ENCODE data around the gene TMF1. TPM values are rescaled to one million over a fixed set of nuclear protein-coding genes. Genes with fewer than 3 reads are reported as not detected.

The TMF1 gene
- total RNA-seq, 1 donor from 2014 or later = 19.3 TPM

DNA sequence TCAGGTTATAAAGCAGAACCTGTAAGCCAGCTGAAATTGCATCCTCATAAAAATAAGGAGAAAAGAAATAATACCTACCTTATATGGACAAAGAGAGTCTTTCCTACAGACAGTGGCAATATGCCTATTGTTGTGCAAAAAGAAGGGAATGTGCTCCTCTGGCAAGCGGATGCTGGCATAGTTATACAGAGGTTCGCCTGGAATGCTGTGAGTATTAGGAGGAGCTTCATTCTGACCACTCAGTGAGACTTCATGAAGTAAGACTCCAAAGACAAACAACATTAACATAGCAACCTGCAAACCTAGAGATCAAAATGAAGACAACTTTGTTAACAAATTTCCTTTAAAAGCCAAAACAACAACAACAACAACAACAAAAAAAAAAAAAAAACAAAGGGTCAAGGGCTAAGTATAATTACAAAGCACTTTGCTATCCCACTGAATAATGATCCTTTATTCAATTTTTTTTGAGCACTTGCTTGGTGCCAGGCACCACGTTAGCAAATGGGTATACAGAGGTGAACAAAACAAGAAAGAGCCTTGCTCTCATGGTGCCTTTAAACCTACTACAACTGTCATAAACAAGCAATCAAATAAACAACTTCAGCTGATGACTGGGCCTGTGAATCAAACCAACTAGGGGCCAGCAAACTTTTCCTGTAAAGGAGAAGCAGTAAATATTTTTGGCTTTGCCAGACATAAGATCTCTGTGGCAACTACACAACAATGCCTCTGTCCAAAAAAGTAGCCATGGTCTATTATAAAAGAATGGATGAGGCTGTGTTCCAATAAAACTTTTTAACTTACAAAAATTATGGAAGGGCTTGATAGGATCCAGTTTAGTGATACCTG, 42.3 kb downstream of the TMF1 start:
- Histone ChIP-seq H3K4me3 (ENCODE audit: low read depth, low read length) (no peak overlapping the region), H3K36me3 (ENCODE audit: control insufficient read depth, insufficient read depth, low read length) (peaks cover 3% of the 10 kb centered on the region), H3K27me3 (ENCODE audit: control insufficient read depth, insufficient read depth, low read length) (no peaks in the 10 kb centered on the region)
- TF ChIP-seq, protein P1, sequence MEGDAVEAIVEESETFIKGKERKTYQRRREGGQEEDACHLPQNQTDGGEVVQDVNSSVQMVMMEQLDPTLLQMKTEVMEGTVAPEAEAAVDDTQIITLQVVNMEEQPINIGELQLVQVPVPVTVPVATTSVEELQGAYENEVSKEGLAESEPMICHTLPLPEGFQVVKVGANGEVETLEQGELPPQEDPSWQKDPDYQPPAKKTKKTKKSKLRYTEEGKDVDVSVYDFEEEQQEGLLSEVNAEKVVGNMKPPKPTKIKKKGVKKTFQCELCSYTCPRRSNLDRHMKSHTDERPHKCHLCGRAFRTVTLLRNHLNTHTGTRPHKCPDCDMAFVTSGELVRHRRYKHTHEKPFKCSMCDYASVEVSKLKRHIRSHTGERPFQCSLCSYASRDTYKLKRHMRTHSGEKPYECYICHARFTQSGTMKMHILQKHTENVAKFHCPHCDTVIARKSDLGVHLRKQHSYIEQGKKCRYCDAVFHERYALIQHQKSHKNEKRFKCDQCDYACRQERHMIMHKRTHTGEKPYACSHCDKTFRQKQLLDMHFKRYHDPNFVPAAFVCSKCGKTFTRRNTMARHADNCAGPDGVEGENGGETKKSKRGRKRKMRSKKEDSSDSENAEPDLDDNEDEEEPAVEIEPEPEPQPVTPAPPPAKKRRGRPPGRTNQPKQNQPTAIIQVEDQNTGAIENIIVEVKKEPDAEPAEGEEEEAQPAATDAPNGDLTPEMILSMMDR (IDR thresholded peaks at IDR 0.05; ENCODE audit: insufficient read depth, low read length, poor library complexity, severe bottlenecking) = no peak
- DNase-seq (ENCODE audit: low read depth) = no peak

DNA sequence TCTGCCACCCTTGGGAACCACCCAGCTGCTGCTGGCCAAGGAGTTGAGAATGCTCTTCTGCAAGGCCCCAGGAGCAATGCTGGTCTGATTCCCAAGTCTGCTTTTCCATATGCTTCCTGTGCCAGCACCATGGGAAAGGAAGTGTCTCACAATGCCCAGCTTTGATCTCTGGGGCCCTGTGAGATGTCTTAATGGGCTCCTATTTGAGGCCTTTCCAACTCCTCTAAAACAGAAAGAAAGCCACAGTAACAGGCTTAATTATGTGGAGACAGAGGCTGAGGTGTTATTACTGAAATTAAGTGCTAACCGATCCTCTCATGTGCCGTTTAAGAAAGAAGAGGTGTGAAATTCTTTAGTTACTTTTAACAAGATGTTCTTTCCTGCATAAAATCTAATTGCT, 43.2 kb downstream of the TMF1 start:
- Histone ChIP-seq H3K27me3 (ENCODE audit: control insufficient read depth, insufficient read depth, low read length) (no peaks in the 10 kb centered on the region), H3K36me3 (ENCODE audit: control insufficient read depth, insufficient read depth, low read length) (peaks cover 3% of the 10 kb centered on the region), H3K4me3 (ENCODE audit: low read depth, low read length) (no peak overlapping the region)
- DNase-seq (ENCODE audit: low read depth) = no peak
- TF ChIP-seq, protein P1 (IDR thresholded peaks at IDR 0.05; ENCODE audit: insufficient read depth, low read length, poor library complexity, severe bottlenecking) = no peak

DNA sequence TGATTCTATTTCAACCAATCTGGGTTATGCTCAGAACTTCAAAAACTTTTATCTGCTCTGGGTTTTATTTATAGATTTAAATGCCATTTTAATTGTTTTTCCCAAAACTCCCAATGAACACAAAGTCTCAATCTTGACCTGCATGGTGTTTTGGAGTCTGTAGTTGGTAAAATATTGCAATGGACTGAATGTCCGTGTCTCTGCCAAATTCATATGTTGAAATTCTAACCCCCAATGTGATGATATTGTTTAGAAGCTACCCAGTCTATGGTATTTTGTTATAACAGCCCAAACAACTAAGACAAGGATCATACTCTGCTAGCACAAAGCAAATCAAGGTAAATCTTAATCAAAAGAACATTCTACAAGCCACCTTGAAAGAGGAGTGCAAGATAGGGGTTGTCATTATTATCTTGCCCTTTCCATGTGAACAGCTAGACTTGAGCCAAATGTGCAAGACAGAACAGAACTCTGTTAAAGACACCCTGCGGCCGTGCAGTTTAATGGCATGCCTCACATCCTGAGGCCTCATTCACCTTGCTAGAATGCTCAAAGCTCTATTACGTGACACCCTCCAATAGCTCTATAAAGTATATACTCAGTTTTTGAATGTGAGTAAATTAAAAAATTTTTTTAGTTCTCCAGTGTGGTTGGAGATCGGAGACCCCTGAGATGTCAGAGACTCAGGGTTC, 46.2 kb downstream of the TMF1 start:
- Histone ChIP-seq H3K36me3 (ENCODE audit: control insufficient read depth, insufficient read depth, low read length) (peaks cover 3% of the 10 kb centered on the region), H3K4me3 (ENCODE audit: low read depth, low read length) (no peak overlapping the region), H3K27me3 (ENCODE audit: control insufficient read depth, insufficient read depth, low read length) (no peaks in the 10 kb centered on the region)
- no peak for DNase-seq (ENCODE audit: low read depth)
- TF ChIP-seq, protein P1 (IDR thresholded peaks at IDR 0.05; ENCODE audit: insufficient read depth, low read length, poor library complexity, severe bottlenecking) = no peak

DNA sequence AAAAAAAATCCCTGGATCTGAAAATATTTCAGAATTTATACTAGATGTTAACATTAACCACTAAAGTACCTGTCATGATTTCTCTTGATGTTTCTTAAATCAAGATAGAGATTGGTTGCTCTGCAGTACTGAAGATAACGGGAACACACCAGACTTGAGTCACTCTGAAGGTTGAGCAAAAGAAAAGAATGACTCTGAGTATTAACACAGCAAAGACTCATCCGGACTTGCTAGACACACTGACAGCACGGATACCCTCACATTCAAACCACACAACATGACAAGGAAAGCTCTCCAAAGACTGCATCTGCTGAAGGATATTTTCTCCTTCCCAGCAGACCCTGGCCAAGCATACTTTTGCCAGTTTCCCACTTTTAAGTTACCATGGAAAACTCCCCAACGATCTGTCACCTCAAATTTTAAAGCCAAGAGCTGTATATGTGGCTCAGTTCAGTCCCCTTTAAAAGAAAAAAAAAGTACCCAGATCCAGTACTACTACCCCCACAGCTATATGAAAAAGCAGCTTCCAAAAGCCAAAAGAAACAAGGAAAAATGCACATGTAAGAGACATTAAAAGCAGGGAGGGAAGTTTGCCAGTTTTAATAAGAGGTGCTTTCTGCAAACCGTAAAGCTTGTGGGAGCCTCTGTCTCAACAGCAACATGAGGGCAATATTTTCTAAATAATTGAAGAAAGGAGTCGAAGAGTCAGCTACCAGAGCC, 46.9 kb downstream of the TMF1 start:
- Histone ChIP-seq H3K36me3 (ENCODE audit: control insufficient read depth, insufficient read depth, low read length) (peaks cover 3% of the 10 kb centered on the region), H3K4me3 (ENCODE audit: low read depth, low read length) (no peak overlapping the region), H3K27me3 (ENCODE audit: control insufficient read depth, insufficient read depth, low read length) (no peaks in the 10 kb centered on the region)
- TF ChIP-seq, protein P1 (IDR thresholded peaks at IDR 0.05; ENCODE audit: insufficient read depth, low read length, poor library complexity, severe bottlenecking) = no peak
- no peak for DNase-seq (ENCODE audit: low read depth)

DNA sequence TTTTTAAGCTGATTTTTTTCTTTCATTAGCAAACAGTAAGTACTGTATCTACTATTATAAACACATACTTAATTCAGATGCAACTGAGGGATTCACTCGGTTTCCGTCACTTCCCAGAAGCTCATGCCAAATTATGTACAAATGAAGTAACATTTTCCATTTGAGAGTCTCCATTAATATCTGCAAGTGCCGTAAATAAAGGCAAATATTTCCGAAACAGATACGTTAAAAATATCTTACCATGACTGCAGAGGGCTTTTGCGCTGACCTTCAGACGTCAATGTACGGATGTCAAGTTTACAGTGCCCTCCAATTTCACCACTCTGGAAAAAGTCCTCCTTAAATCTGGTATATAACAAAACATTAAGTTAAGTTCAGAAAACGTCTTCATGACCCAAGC, 48.0 kb downstream of the TMF1 start:
- peaks cover 3% of the 10 kb centered on the region for H3K36me3 ChIP-seq (ENCODE audit: control insufficient read depth, insufficient read depth, low read length)
- TF ChIP-seq, protein P1 (IDR thresholded peaks at IDR 0.05; ENCODE audit: insufficient read depth, low read length, poor library complexity, severe bottlenecking) = no peak
- no peak for DNase-seq (ENCODE audit: low read depth)
- no peaks in the 10 kb centered on the region for H3K27me3 ChIP-seq (ENCODE audit: control insufficient read depth, insufficient read depth, low read length)
- H3K4me3 ChIP-seq (ENCODE audit: low read depth, low read length) = no peak overlapping the region
